GM18868 (cell line): Measurements from ENCODE around the gene INS.
"Not testable (repeated sequence)": the region's sequence is repeated elsewhere in the genome, so short reads cannot be mapped to it uniquely, and the experiment has no call there.

Source experiments
- ATAC-seq: cut with Tn5 transposase; IDR thresholded peaks from one replicate; pipeline ENCODE4 v1.9.1; 2021; ENCODE audit warnings: mild to moderate bottlenecking, moderate library complexity; ENCODE audit not compliant: unreplicated experiment

The INS gene

DNA sequence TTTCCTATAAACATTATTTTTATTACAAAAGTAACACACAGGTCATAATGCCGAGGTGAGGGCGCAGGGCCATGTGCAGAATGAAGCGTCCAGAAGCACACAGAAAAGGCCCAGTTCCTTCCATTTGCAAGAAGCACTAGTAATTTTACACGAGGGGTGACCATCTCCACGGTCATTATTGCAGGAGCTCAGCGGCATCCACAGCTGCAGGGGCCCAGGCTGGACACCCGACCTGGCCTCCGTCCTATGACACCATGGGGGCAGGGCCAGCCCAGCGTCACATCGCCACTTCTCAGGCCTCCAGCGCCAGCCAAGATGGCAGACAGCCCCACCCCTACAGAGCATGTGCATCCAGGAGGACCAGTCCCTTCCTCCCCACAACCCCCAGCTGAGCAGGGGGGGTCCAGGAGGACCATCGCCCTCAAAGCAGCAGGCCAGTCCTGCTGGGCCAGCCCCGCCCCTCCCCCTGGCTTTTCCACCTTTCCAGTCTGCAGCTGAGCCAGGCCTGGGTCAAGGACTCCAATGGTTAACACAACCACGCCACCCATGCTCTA lies 25.3 kb downstream of the INS start:
- ATAC-seq, result no peak

DNA sequence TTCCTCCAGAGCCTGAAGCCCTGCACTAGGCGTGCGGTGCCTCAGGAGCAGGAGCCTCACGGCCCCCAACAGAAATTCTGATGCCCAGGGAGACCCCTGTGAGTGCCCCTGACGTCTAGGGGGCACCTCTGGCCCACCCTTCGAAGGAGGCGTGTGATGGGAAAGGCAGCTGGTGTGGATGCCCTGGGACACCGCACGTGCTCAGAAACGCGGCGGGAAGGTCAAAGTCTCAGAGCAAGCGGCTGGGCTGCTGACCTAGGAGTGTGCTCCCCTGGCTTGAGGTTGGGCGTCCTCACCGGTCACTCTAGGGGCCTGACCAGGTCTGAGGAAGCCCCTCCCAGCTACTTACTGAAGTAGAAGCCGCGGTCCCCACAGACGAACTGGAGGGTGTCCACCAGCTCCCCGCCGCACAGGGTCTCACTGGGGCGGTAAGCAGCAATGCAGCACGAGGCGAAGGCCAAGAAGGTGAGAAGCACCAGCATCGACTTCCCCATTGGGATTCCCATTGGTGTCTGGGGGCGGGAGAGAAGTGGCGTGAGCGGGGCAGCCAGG lies 25.9 kb downstream of the INS start:
- ATAC-seq, result no peak

DNA sequence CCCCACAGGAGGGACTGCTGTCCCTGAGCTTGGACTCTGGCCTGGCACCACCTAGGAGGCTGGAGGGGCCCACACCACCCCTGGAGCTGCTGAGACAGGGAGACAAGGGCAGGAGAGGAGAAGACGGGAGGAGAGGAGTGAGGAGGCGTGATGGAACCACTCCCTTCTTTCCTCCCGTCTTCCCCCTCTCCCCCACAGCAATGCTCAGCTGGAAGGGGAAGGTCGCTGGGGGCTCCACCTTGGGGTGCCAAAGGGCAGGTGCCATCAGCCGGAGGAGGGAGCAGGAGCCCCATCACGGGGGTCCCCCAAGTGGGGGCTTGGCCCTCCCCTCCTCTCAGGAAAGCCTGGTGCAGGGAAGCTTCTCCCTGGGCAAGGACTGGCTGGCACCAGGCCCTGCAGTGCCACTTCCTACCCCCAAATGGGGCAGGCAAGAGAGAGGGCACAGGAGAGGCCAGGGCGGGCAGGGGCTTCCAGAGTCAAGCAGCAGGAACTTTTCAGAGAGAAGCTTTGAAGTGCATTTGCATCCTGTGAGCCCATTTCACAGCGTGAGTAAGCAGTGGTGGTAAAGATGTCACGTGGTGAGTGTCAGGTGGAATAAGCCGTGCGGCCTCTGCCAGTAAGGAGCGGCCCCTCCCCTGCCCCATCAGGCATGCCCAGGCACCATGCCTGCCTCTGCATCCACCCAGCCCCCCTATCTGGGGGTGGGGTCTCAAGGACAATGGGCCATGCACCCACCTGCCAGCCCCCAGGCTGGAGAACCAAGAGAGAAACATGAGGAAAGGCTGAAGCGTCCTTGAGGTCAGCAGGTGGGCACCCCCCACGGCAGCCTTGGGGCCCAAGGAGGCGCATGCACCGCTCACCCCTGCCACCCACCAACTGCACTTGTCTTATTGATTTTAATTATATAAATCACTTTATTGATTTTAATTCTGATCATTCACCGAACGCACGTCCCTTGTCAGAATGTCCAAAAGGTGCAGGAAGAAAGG lies 26.7 kb downstream of the INS start:
- no peak for ATAC-seq

DNA sequence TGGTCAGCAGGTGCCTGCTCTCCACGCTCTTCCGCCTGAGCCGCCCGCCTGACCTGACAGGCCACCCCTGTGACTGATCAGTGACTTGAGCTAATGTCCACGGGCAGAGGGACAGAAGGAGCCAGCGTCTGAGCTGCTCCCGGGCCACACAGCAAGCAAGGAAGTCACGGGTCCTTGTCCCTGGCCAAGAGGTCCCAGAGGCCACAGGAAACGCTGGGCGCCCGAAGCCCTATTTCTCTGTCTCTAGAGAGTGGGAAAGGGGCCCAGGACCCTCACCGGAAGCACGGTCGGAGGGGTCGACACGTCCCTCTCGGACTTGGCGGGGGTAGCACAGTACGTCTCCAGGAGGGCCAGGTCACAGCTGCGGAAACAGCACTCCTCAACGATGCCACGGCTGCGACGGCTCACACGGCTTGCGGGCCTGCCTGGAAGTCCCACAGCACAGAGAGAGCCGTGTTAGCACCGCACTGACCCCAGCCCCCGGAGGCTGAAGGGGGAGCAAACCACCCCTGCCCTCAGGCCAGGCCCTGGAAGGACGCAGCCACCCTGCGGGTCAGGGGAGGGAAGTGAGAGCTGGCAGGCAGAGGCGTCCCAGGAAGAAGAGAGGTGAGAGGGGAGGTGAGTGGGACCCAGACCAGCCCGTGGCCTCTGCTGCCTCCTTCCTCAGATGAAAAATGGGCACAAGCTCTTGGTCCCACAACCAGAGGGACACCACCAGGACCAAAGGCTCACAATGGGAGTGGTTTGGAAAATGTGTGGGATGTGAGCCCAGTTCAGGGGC lies 27.6 kb downstream of the INS start:
- no peak for ATAC-seq

DNA sequence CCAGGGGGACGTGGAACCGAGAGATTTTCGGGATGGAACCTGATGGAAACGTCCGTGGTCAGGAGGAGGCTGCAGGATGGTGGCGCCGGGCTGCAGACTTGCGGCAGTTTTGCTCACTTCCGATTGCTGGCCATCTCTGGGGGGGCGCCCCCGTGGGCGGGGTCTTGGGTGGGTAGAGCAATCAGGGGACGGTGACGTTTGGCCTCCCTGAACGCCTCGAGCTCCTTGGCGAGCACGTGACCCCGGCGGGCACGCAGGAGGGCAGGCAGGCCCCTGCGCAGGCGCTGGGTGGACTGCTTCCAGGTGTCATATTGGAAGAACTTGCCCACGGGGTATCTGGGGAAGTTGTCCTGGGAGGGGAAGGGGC lies 28.2 kb downstream of the INS start:
- no peak for ATAC-seq

- ATAC-seq, result no peak
These were observed 28.8 kb downstream of the INS start for GRCh38 chr11:2132246-2132645.

DNA sequence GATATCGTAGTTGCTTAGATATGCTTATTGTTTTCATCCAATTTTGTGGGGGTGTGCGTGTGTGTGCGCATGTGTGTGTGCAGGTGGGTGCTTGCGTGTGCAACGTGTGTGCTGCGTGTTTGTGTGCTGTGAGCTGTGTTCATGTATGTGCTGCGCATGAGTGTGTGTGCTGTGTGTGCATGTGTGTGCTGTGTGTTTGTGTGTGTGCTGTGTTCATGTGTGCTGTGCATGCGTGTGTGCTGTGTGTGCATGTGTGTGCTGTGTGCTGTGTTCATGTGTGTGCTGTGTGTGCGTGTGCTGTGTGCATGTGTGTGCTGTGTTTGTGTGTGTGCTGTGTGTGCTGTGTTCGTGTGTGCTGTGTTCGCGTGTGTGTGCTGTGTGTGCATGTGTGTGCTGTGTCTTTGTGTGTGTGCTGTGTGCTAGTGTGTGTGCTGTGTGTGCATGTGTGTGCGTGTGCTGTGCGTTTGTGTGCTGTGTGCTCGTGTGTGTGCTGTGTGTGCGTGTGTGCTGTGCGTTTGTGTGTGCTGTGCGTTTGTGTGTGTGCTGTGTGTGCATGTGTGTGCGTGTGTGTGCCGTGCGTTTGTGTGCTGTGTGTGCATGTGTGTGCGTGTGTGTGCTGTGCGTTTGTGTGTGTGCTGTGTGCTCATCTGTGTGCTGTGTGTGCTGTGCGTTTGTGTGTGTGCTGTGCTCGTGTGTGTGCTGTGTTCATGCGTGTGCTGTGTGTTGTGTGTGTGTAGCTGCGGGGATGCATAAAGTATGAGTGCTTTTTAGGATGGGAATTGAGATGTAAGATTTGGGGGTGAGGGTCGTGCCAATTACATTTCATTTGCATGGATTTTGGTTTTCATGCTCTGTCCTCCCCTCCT lies 29.4 kb downstream of the INS start:
- ATAC-seq, result no peak

DNA sequence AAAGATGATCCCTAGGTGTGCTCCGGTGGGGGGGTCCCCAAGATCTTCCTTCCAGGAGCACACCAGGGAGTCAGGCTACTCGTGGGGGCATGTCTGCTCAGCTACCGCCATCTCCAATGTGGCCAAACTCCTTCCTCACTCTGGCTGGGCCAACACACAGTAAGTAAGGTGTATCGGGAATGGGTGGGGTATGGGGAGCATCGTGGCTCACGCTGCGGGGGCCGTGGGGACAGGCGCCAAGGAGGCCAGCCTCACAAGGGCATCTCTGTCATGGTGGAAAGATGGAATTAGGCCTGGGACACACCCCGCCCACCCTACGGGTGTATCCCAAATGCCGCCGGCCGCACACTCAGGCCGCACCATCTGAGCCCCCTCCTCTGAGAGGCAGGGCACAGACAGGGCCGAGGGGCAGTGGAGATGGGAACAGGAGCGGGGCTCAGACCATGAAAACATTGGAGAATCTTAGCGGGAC lies 30.1 kb downstream of the INS start:
- no peak for ATAC-seq

DNA sequence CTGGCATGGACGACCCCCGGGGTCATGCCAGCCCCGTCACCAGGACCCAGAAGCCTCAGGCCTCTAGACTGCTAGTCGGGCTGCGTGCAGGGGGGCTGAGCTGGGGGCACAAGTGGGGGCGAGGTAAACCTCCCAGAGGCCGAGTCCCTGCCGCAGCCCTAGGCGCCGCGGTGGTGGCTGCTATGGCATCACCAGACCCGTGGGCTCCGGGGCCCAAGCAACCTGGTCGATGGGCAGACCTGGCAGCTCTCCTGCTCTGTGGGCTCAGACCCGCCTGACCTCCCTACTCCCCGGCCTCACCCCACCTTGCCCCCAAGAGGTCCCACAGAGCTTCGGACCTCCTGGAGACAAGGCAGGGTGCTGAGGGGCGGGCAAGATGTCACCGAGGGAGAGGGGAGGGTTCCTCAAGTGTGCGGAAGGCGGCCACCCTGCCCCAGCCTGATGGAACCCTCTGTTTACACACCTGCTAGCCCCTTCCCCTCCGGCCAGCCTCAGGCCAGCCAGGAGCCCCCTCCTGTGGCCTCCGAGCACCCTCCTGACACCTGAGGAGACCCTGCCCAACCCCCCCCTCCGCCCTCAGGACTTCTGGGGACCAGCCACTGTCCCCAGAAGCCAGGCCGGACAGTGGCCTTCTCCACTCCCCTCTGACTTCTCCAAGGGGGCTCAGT lies 31.2 kb downstream of the INS start:
- ATAC-seq, result no peak

- ATAC-seq, result no peak
These were observed 31.7 kb downstream of the INS start for GRCh38 chr11:2129308-2129698.

- no peak for ATAC-seq
These were observed 32.3 kb downstream of the INS start for GRCh38 chr11:2128511-2129307.

DNA sequence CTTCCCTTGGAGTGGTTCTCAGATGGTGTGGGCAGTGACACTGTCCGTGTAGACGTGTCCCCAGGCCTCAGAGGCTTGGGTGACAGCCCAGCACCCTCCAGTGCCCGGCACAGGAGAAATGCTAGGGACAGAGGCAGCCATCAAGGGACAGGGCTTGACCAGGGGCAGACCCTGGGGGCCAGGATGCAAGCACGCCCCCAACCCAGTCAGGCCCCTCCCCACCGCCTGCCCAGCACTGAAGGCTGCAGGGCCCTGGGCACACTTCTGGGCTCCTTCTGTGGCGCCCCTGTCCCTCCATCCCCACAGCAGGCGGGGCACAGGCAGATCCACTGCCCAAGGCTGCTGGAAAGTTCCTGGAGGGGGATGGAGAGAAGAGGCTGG lies 32.9 kb downstream of the INS start:
- no peak for ATAC-seq

GRCh38 chr11:2127482-2128129 lies 33.4 kb downstream of the INS start:
- ATAC-seq, result no peak

- no peak for ATAC-seq
These were observed 34.4 kb downstream of the INS start for GRCh38 chr11:2126520-2127085.

- ATAC-seq, result not testable (repeated sequence)
These were observed 36.1 kb downstream of the INS start for GRCh38 chr11:2124736-2125484.

- no peak for ATAC-seq
These were observed 37.4 kb downstream of the INS start for GRCh38 chr11:2123628-2123960.

DNA sequence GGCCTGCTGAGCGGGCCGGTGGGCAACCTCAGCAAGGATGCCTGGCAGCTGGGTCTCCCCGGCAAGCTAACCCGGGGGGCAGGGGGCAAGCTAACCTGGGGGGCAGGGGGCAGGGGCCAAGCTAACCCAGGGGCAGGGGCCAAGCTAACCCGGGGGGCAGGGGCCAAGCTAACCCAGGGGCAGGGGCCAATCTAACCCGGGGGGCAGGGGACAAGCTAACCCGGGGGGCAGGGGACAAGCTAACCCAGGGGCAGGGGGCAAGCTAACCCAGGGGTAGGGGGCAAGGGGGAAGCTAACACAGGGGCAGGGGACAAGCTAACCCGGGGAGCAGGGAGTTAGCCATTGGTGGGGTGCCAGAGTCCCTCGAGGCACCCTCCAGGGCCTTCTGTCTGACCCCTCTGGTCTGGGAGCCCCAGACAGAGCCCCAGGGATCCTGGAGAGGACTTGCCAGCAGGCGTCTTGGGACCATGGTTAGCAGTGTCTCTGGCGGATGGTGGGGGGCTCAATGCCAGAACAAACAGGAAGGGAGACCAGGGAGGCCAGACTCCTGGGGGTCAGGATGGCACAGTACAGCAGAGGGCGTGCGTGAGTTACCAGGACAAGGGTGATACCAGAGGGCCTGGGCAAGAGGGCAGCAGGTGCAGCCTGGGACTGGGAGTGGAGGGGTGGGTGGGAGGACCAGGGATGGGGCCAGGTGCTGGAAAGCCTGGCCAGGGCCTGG lies 37.9 kb downstream of the INS start:
- no peak for ATAC-seq
